Stimulated activated CD8-positive, alpha-beta memory T cell treated with anti-CD3 and anti-CD28 coated beads, Interleukin-2, amount 100 ng/mL, for 1 hour (primary cell): Measurements from ENCODE around the gene SLC39A7.

Experiments used
- DNase-seq, 2 donors: peaks; one replicate each; pipeline ENCODE4 v3.0.0-alpha.2; 2020; ENCODE audit warnings: low read depth in 2 of 2

The SLC39A7 gene

GRCh38 chr6:33200219-33201146, at the start of gene SLC39A7, which contains the start of gene RXRB:
SLC39A7 (plus strand) TSS chr6:33200867; CDS start chr6:33201246, 379 bp downstream.
RXRB (minus strand) TSS chr6:33200665; CDS start chr6:33200476, 189 bp downstream.
- peak; percentile 98 to 99 for DNase-seq

DNA sequence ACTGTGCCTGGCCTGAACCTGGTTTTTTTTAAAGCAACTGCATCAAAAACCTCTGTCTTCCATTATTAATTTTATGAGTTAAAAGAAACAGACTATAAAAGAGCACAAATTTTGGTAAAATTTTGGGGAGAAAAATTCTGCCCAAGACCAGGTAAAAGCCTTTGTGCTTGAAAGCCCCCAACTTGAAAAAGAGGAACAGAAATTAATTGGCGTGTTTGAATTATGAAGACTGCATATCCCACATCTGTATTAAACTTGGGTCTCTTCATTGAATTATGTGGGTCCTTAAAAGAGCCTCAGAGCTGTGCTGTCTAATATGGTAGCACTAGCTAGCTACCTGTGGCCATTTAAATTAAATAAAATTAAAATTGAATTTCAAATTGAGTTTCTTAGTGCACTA, 49.6 kb upstream of the SLC39A7 start:
- no peak for DNase-seq

- DNase-seq: no peak
These were observed 46.3 kb upstream of the SLC39A7 start for GRCh38 chr6:33154349-33154748.

GRCh38 chr6:33156561-33156960, 44.1 kb upstream of the SLC39A7 start:
- DNase-seq: no peak

GRCh38 chr6:33156964-33157363, 43.7 kb upstream of the SLC39A7 start:
- DNase-seq: no peak

GRCh38 chr6:33160096-33160495, 40.6 kb upstream of the SLC39A7 start:
- DNase-seq: no peak

DNA sequence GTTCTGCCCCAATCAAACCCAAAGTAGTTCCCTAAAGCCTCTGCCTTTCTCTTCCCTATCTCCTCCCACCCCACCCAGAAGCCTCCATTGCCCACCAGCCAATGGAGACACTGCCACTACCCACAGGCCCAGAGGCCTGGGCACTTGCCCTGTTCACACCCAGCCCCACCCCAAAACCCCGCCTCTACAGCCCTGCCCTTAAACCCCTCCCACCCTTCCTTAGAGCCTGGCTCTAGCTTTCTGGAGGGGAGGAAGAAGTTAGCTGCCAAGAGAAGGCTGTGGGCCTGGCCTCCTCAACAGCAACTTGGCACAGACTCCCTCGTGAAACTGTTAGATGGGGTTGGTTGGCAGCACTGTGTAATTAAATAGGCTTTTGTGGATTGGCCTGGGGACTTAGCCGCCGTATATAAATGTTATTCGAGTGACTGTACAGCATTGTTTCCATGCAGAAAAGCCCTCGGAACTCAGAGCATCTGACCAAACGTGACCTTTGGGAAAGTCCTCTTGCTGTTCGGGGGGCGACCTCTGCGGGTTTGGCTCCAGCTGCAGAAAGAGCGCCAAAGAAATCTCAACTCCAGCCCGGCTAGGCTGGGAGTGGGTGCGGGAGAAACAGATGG, 39.8 kb upstream of the SLC39A7 start:
- DNase-seq: no peak

DNA sequence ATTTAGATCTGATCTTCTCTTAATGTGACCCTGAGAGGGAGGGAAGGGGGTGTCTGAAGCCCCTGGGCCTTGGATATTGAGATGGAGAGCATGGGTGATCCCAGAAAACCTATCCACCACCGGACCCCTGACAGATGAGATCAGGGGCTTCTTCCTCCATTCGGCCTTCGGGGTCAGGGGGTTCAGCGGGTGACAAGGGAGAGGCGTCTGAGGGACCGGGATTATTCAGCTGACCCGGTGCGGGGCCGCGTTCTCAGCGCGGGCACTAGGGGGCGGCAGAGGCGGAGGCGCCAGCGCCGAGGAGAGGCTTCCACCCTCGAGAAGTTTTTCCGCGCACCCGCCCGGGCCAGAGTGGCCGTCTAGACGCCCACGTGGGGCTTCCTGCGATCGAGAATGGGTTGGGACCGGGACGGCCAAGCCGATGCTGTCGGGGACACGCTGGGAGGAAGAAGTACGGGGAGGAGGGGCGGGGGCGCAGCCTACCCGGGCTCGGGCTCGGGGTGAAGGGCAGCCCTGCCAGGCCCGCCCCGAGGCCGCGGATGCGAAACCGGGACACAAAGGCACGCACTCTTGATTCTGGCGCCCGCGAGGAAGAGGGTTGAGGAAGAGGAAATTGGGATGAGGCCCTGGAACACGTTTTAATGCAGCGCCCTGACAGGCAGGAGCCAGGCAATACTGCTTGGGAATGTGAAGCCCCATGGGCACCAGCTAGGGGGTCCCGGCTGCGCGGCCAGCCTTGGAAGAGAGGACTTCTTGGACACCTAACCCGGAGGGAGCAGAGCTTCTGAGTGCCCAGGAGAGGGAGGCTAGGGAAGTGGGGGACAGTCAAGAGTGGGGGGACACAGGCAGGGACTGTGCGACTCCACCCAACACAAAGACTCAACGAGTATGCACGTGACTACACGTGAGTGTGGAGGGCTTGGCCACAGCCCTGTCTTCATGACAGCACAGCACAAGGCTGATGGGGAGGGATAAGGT, 39.0 kb upstream of the SLC39A7 start:
- peak; percentile 74 to 81 for DNase-seq

- DNase-seq: no peak
These were observed 37.1 kb upstream of the SLC39A7 start for GRCh38 chr6:33163540-33163939.

- no peak for DNase-seq
These were observed 36.5 kb upstream of the SLC39A7 start for GRCh38 chr6:33164176-33164575.

GRCh38 chr6:33164665-33165373, 35.8 kb upstream of the SLC39A7 start:
- no peak for DNase-seq

- no peak for DNase-seq
These were observed 34.9 kb upstream of the SLC39A7 start for GRCh38 chr6:33165581-33166258.

DNA sequence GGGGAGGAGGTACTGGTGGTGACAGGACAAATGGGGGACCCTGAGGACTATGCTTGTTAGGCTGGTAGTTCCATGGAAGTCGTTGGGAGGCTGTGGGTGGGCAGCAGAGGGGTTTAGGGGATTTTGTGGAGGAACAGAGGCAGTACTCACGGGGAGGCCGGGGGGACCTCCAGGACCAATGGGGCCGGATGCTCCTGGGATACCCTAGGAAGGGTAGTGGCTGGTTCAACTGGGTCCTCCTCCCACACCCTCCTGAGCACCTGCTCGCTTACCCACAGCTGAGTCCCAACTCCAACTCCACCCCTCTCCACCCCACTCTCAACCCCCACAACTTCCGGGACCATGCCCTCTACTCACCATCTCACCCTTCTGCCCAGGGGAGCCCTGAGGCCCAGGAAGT, 34.3 kb upstream of the SLC39A7 start:
- DNase-seq: no peak

DNA sequence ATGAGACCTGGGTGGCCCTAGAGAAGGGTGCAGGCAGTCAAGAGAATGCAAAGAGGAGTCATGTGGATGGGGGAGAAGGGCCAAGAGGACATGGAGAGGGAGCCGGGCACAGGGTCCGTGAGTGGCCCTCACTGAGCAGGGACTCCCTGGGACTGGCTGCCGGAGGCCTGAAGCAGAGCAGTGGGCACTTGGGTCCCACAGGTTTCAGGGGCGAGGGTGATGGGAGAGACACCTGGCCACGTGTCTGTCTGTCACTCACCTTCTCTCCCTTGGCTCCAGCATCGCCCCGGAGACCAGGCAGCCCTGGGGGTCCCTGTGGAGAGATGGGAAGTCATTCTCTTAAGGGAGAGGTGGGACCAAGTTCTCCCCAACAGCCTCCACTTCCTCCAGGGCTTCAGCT, 33.9 kb upstream of the SLC39A7 start:
- DNase-seq: no peak

DNA sequence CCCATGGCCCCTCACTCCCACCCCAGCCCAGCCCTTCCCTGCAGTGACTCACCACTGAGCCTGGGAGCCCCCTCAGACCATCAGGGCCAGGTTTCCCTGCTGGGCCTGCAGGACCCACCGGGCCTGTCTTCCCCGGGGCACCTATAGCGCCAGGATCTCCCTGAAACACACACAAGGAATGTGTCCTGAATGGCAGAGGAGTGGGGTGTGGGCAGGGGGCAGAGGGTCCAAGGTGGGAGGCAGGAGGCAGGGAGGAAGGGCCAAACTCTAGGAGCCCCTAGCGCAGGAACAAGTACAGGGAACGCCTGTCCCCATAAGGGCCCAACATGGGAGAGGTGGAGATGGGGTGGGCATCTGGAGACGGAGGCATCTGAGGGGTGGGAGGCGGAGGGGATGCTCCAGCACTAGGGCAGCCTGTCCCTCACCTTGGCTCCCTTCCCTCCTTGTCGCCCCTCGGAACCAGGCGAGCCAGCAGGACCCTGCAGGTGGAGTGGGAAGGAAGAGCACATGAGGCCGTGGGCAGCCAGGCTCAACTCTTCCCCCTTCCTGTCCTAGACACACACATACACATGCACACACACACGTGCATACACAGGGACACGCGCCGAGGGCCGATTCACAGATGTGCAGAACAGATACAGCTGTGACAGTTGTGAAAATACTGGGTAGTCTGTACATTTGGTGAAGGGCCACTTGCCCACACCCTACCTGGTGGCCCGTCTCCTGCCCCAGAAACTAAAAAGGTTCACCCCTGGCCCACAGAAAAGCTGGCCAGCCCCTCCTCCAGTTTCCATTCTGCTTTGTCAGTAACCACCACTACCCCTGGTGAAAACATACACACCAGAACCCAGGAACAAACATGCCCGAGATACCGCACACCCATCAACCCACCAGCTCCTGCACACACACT, 33.0 kb upstream of the SLC39A7 start:
- DNase-seq: no peak

GRCh38 chr6:33168284-33168601, 32.4 kb upstream of the SLC39A7 start:
- DNase-seq: no peak

DNA sequence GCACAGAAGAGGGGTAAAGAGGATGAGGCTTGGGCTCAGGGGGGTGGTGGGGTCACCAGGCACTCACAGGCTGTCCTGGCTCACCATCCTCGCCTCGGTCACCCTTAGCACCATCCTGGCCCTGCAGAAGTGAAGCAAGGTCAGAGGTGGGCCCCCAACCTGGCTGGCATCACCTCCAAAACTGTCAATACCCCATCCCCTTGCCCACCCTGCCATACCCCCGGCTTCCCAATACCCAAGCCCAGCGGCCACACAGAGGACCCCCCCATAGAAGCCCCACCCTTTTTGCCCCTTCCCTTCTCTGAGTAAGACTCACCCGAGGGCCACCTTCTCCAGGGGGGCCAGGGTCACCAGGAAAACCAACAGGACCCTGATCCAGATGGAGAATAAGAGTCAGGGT, 32.0 kb upstream of the SLC39A7 start:
- no peak for DNase-seq

GRCh38 chr6:33169291-33170175, 31.1 kb upstream of the SLC39A7 start:
- DNase-seq: no peak
